ENCODE measurements around the gene TRAM2. TPM values are rescaled to one million over a fixed set of nuclear protein-coding genes. Genes with fewer than 3 reads are reported as not detected.

The TRAM2 gene
- total and polyA plus RNA-seq, 2 of the 13 experiments (the other 11 are each of a cell fraction or from before 2014, with no cell fraction given), result 49.1 to 72.5 TPM

GRCh38 chr6:52576392-52577021 is 353 bp downstream of the TRAM2 start (continued):
- TF ChIP-seq ZNF569 (CRISPR knock-in tag; IDR thresholded peaks at IDR 0.05; ENCODE audit: borderline replicate concordance), result peak; percentile 67; the same call in 1 of the 2 replicates
- TF ChIP-seq, protein P1, sequence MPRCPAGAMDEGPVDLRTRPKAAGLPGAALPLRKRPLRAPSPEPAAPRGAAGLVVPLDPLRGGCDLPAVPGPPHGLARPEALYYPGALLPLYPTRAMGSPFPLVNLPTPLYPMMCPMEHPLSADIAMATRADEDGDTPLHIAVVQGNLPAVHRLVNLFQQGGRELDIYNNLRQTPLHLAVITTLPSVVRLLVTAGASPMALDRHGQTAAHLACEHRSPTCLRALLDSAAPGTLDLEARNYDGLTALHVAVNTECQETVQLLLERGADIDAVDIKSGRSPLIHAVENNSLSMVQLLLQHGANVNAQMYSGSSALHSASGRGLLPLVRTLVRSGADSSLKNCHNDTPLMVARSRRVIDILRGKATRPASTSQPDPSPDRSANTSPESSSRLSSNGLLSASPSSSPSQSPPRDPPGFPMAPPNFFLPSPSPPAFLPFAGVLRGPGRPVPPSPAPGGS (CRISPR knock-in tag; IDR thresholded peaks at IDR 0.05), result no peak; the same call in 1 of the 2 replicates
- TF ChIP-seq SNAI1 (CRISPR knock-in tag; IDR thresholded peaks at IDR 0.05; ENCODE audit: borderline replicate concordance), result no peak
- no peak for TF ChIP-seq ATF1 (CRISPR knock-in tag; IDR thresholded peaks at IDR 0.05)
- peak; percentile 42 for TF ChIP-seq THAP11 (CRISPR knock-in tag; IDR thresholded peaks at IDR 0.05)
- TF ChIP-seq, protein P2, sequence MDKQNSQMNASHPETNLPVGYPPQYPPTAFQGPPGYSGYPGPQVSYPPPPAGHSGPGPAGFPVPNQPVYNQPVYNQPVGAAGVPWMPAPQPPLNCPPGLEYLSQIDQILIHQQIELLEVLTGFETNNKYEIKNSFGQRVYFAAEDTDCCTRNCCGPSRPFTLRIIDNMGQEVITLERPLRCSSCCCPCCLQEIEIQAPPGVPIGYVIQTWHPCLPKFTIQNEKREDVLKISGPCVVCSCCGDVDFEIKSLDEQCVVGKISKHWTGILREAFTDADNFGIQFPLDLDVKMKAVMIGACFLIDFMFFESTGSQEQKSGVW (CRISPR knock-in tag; IDR thresholded peaks at IDR 0.05; ENCODE audit: borderline replicate concordance), result no peak
- TF ChIP-seq PAX8 (CRISPR knock-in tag; IDR thresholded peaks at IDR 0.05; ENCODE audit: borderline replicate concordance), result no peak
- no peak; the same call in 1 of the 2 replicates for TF ChIP-seq ZNF878 (CRISPR knock-in tag; IDR thresholded peaks at IDR 0.05)
- no peak for TF ChIP-seq ZNF75D (CRISPR knock-in tag; IDR thresholded peaks at IDR 0.05; ENCODE audit: borderline replicate concordance)
- TF ChIP-seq AHR (CRISPR knock-in tag; IDR thresholded peaks at IDR 0.05), result no peak
- no peak for TF ChIP-seq ATM (IDR thresholded peaks at IDR 0.05; ENCODE audit: borderline replicate concordance)
- no peak for TF ChIP-seq SKI (IDR thresholded peaks at IDR 0.05; ENCODE audit: partially characterized antibody)
- TF ChIP-seq STAT5B (CRISPR knock-in tag; IDR thresholded peaks at IDR 0.05), result no peak
- TF ChIP-seq MEF2D (CRISPR knock-in tag; IDR thresholded peaks at IDR 0.05), result peak; percentile 65; the same call in 1 of the 2 replicates
- TF ChIP-seq, protein P3, sequence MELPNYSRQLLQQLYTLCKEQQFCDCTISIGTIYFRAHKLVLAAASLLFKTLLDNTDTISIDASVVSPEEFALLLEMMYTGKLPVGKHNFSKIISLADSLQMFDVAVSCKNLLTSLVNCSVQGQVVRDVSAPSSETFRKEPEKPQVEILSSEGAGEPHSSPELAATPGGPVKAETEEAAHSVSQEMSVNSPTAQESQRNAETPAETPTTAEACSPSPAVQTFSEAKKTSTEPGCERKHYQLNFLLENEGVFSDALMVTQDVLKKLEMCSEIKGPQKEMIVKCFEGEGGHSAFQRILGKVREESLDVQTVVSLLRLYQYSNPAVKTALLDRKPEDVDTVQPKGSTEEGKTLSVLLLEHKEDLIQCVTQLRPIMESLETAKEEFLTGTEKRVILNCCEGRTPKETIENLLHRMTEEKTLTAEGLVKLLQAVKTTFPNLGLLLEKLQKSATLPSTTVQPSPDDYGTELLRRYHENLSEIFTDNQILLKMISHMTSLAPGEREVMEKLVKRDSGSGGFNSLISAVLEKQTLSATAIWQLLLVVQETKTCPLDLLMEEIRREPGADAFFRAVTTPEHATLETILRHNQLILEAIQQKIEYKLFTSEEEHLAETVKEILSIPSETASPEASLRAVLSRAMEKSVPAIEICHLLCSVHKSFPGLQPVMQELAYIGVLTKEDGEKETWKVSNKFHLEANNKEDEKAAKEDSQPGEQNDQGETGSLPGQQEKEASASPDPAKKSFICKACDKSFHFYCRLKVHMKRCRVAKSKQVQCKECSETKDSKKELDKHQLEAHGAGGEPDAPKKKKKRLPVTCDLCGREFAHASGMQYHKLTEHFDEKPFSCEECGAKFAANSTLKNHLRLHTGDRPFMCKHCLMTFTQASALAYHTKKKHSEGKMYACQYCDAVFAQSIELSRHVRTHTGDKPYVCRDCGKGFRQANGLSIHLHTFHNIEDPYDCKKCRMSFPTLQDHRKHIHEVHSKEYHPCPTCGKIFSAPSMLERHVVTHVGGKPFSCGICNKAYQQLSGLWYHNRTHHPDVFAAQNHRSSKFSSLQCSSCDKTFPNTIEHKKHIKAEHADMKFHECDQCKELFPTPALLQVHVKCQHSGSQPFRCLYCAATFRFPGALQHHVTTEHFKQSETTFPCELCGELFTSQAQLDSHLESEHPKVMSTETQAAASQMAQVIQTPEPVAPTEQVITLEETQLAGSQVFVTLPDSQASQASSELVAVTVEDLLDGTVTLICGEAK (IDR thresholded peaks at IDR 0.05), result no peak
- TF ChIP-seq, protein P3 (CRISPR knock-in tag; IDR thresholded peaks at IDR 0.05), result peak; percentile 46; the same call in 1 of the 2 replicates
- peak; percentile 76 for TF ChIP-seq ZNF317 (CRISPR knock-in tag; IDR thresholded peaks at IDR 0.05)
- peak; percentile 79 for TF ChIP-seq TGIF2 (CRISPR knock-in tag; IDR thresholded peaks at IDR 0.05)
- no peak for TF ChIP-seq ZNF30 (CRISPR knock-in tag; IDR thresholded peaks at IDR 0.05)
- no peak for TF ChIP-seq HMG20A (CRISPR knock-in tag; IDR thresholded peaks at IDR 0.05; ENCODE audit: borderline replicate concordance)
- peak; percentile 93 for TF ChIP-seq ZNF230 (CRISPR knock-in tag; IDR thresholded peaks at IDR 0.05)

Data from HepG2 (cell line).